HG03280 (cell line): ENCODE data around the gene GATA6.
"Not testable (repeated sequence)": the region's sequence is repeated elsewhere in the genome, so short reads cannot be mapped to it uniquely, and the experiment has no call there.

ENCODE experiments used
- ATAC-seq: cut with Tn5 transposase; IDR thresholded peaks from one replicate; pipeline ENCODE4 v1.9.1; 2021; ENCODE audit warnings: mild to moderate bottlenecking, moderate library complexity; ENCODE audit not compliant: unreplicated experiment

GATA6 gene

DNA sequence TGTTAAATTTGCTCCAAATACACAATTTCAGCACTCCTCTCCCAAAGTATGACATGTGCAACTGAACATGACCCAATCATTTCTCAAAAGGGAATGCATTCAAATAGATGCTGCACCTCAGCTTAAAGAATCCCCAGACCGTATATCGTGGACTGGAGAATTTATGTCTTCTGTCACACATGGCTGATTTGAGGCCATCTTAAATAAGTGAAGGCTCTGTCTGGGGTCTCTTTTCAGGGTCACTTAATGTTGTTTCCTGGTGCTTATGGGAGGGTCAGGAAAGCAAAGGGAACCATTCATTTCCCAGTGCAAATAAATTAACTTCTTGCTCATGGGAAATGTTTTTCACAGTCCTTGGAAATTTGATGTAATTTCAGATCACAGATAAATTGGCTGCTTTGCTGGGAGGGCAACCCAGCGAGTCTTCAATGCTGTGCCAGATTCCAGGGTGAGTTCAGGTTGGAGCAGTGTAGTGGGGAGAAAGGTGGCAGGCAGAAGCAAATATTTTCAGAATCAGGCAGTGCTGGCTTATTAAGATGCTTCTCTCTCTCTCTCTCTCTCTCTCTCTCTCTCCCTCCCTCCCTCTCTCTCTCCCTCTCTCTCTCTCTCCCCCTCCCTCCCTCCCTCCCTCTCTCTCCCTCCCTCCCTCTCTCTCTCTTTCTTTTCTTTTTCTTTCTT is 34.3 kb downstream of the GATA6 start:
- ATAC-seq: no peak

DNA sequence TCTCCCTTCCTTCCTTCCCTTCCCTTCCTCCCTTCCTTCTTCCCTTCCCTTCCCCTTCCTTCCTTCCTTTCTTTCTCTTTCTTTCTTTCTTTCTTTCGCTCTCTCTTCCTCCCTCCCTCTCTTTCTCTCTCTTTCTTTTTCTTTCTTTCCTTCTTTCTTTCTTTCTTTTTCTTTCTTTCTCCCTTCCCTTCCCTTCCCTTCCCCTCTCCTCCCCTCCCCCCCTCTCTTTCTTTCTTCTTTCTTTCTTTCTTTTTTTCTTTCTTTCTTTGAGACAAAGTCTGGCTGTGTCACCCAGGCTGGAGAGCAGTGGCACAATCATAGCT is 34.8 kb downstream of the GATA6 start:
- ATAC-seq: no peak

DNA sequence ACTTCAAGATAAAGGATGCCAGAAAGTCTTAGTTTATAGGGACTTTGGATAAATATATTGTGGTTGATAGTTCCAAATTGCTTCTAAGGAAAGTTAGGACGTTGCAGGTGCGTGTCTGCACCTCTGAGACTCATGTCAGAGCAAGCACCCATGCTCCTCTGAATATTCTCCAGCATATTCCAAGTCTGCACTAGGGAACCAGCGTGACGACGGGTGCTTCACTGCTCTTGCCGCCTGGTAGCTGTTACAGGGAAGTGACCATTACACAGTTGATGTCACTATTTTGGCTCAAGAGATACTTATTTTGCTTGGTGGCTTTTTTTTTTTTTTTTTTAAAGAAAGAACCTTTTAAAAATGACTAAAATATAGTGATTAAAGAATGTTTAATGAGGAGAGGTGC is 35.6 kb downstream of the GATA6 start:
- no peak for ATAC-seq

DNA sequence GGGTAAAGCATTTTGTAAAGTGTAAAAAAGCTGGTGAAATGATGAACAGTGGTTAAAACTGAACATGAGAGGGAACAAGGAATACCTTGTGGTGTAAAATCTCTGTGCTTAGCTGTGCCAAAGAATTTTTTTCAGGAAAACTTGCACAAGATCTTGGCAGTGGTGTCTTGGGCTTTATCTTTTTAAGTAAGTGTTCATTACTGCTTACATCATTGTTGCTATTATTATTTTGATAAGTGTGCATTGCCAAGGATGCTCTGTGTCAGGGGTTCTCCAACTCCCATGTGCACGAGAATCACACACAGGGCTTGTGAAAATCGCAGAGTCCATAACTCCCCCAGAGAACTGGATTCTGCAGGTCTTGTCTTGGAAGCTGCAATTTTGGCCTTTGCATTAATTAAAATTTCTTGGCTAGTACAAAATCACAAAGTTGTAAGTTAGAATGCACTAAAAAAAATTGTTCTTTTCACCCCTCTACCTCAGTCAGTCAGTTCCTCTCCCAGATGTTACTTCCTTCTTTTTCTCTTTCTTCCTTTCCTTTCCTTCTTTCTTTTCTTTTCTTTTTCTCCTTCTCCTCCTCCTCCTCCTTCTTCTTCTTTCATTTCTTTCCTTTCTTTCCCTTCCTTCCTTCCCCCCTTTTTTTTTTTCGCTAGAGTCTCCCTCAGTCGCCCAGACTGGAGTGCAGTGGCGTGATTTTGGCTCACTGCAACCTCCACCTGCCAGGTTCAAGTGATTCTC is 37.8 kb downstream of the GATA6 start:
- no peak for ATAC-seq

DNA sequence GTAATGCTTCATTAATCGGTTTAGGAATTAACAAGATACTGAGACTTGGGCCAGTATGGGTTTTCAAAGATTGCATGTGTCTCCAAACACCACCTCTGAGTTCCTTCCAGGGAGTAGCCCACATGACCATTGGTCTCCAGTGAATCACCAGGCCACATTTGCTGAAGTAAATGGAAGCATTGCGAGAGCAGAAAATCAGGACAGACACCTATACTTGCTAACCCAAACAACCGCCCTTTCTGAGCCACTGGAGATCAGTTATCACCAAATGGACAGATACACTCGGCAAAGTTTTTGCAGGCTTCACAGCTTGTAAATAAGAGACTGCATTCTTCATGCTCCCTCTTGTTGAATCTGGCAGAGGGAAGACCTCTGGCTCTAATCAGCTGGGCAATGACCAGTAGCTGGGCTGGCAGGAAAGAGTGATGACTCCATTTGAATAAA is 40.9 kb downstream of the GATA6 start:
- no peak for ATAC-seq

DNA sequence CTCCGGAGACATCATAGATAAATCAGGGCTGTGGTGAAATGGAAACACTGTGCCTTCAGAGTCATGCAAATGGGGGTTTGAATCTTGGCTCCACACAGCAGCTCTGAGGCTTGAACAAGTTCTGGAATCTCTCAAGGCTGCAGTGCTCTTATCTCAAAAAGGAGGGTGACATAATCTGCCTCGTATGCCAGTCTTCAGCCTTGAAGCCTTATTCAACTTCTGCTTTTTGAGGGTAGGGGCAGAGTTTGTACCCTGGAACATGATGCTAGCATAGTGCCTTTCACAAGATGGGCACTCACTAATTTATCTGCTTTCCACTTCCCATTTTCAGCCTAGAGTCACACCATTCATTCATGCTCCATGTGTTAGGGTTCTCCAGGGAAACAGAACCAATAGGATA is 42.3 kb downstream of the GATA6 start:
- no peak for ATAC-seq

DNA sequence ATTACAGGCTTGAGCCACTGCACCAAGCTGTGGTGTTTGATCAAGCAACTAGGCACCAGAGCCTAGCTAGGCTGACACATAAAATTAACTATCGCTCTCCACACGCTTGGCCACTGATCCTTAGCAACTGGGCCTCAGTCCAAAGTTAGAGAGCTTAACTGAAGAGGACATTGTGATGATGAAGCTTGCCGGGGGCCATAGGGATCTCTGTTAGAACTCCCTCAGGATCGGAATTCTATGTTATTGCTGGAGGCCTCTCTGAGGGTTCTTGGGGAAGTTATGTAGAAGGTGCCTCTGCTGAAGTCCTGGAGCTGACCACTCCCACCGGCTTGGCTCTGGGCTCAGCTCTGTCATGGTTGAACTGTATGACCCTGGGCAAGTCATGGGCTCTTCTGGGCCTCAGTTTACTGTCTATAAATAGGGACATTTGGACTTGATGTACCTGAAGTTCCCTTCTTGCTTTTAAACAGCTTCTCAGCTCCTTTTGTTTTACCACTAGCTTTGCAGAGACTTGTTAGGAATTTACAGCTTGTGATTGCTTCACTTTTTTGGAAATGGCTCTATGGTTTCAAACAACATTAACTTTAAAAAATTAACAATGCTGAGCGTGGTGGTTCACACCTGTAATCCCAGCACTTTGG is 44.1 kb downstream of the GATA6 start:
- no peak for ATAC-seq

DNA sequence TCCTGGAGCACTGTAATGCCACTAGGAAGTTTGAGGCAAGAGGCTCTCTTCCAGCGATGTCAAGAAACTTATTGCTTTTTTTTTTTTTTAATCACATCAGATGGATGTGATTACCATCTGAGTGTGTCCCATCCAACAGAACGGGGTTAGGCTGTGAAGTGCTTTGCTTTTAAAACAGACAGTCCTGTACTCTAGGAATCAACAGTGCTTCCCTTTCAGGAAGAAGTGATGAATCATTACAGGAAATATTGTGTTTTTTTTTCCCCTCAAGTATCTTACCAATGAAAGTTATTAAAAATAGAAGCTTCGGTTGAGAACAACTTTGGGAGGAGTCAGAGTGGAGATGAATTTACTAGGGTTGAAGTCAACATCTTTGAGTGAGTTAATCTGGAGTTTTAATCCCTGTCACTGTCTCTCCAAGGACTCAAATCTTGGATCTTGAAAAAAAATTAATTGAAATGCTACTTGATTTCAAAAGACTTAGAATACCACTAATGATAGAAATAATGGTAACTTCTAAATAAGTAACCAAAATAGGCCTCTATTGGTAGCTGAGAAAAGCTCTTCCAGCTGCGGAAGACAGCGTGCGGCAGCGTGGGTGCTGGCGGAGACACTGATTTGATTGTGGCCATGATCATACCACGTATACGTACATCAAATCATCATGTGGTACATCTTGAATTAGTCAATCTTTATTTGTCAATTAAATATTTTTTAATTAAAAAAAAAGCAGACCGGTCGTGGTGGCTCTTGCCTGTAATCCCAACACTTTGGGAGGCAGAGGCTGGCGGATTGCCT is 45.5 kb downstream of the GATA6 start:
- no peak for ATAC-seq

DNA sequence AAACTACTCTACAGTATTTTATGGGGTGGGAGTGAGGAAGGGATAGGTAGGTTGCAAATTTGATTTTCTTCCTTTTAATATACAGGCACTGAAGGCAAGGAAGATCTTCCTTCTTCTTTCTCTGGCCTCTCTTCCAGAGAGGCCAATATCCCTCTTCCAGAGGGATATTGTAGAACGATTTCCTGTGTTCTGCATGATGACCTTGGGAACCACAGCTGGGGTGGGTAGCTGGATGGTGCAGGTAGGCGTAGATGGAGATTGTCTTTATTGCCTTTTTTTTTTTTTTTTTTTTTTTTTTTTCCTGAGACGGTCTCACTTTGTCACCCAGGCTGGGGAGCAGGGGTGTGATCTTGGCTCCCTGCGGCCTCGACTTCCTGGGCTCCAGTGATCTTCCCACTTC is 49.4 kb downstream of the GATA6 start:
- ATAC-seq: no peak

DNA sequence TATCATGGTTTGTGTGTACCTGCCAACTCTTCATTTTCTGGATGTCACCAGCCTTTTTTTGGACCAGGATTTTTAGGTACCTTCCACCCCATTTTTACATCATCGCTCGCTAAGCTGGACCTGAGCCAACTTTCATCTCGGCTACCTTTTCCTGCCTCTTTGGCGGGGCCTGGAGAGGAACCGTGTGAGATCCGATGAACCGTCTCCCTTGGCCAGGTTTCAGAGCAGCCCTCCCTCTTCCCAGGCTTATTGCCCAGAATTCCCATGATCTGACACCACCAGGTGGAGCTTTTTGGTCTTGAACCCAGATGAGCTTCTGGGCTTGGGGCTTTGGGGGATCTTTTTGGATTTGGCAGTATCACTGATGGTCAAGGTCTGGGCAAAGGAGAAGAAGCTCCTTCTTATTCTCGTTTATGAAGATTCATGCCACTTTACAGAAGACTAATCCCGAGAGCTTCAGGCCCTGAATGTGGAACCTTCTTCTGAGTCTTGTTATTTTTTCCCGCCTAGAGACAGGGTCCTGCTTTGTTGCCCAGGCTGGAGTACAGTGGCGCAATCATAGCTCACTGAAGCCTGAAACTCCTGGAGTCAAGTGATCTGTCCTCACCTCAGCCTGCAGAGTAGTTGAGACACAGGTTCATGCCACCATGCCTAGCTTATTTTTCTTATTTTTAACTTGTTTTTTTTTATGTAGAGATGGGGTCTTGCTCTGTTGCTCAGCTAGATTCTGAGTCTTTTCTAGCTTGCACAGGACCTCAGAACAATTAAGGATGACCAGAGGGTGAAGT is 50.4 kb downstream of the GATA6 start:
- no peak for ATAC-seq

DNA sequence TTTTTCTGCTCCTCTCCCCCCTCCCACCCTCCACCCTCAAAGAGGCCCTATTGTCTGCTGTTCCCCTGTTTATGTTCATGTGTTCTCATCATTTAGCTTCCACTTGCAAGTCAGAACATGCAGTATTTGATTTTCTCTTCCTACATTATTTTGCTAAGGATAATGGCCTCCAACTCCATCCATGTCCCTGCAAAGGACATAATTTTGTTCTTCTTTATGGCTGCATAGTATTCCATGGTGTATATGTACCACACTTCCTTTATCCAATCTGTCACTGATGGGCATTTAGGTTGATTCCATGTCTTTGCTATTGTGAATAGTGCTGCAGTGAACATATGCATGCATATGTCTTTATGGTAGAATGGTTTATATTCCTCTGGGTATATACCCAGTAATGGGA is 51.2 kb downstream of the GATA6 start:
- ATAC-seq: not testable (repeated sequence)

DNA sequence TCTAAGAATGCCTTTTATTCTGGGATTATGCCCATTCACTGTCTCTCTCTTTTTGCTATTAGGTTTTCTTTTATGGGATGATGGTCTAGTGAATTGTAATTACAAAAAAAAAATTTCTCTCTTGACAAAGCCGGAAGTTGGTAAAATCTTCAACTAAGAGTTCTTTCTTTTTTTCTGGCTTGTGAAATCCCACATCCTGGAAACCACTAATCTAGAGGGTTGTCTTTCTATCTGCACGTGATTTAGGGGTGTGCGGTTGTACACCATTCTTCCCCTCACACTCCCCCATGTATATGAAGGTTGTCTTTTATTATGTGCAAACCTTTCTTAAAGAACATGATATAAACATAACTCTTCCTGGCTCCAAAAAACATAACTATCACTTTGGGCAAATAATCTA is 52.0 kb downstream of the GATA6 start:
- ATAC-seq: no peak

DNA sequence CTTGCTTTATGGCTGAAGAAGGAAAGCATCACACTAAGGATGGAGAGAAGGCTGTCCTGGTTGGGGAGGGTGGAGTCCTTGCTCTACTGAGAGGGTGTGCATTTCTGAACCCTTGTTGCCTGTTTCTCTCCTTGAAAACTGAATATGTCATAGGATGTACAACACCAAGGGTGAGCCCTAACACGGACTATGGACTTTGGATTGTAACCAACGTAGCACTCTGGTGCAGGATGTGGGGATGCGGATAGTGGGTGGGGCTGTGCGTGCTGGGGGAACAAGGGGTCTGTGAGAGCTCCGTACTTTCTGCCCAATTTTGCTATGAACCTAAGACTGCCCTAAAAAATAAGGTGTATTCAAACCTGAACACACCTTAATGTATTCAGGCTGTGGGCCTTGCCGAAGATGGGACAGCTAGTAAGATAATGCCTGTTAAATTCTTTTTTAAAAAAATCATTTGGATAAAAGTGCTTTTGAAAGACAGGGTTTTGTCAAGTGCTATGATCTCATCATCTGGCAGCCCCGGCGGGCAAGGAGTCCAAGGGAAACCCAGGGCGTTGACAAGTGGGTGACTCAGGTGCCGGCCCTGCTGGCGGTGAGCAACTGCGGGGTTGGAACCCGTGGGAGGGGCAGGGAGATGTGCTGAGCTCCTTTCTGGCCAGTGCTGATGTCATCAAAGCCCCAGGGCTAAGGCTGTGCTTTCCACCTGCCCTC is 54.0 kb downstream of the GATA6 start:
- ATAC-seq: no peak

DNA sequence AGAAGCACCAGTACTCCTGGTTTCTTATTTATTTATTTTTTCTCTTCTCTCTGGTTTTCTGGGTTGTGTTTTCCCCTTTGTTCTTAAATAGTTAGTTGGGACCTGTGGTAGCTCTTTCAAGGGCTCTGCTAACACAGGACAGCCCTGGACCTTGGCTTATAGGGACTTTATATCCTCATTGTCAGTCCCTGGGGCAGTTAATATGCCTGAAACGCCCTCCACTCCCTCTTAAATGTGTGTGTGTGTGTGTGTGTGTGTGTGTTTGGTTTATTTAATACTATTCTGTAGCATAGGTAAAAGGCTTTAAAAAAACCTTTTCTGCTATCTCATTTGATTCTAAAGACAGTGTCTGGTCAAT is 54.6 kb downstream of the GATA6 start:
- ATAC-seq: no peak

DNA sequence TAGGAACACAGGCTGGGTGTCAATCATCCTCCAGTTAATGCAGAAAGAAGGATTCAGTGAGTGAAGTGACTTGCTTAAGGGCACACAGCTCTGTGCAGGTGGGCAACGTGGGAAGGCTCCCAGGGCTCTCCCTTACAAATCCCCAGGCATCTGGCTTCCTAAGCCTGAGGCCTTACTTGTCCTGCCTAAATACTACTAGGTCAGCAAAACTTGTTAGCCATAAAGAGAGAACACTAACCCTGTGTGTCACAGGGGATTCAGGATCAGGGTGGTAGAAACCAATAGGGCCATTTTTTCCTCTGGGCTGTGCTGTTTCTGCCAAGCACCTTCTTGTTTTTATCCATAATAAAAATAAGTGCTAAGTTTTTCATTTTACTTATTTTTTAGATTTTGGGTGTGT is 55.0 kb downstream of the GATA6 start:
- no peak for ATAC-seq

DNA sequence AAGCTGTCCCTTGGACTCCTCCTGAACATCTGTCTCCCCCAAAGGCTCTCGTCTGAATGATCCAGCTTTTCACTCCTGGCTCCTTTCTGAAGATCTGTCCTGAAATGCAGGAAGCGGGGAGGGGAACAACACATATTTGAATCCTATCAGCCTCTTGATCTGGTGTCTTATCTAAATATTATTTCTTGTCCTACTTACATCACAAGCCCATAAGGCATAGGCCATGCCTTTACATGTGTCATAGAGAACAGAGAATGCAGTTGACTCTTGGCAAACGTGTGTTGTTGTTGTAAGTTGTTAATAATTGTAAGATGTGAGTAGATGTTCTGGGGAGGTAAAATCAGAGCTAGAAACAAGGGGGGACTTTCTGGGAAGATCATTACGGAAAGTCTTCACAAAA is 57.4 kb downstream of the GATA6 start:
- no peak for ATAC-seq

DNA sequence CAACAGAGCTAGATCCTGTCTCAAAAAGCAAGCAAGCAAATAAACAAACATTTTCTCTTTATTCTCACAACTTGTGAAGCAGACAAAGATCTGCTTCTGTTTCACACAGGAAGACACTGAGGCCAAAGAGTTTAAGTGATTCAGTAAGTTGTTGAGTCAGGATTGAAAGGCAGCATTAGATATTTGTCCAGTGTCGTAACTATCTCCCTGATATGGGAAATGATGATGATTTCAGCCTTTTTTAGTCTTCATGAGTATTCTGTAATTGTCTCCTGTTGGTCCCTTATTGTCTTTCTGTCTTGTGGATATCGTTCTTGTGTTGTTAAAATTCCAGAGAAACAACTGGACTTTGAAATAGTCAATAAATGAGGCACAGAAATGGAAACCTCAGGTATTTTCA is 59.6 kb downstream of the GATA6 start:
- ATAC-seq: no peak

DNA sequence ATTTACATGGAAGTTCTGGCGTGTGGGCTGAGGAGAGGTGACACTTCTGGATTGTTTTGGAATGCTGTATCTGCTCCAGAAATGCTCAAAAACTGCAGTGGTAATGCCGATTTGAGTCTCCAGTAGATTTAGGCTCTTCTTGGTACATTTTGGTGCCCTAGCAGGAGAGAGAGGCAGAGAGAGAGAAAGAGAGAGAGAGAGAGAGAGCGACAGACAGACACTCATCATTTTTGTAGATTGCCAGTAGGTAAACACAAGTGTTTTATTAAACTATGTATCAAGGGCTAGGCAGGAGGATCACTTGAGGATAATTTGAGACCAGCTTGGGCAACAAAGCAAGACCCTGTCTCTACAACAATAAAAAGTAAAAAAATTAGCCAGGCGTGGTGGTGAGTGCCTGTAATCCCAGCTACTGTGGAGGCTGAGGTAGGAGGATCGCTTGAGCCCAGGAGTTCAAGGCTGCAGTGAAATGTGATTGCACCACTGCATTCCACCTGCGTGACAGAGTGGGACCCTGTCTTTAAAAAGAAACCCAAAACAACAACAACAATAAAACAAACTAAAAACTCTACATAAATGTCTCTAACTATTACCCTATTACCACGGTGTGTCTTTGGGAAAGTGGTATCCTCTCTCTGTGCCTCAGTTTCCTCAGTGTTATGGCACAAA is 60.2 kb downstream of the GATA6 start:
- ATAC-seq: no peak

DNA sequence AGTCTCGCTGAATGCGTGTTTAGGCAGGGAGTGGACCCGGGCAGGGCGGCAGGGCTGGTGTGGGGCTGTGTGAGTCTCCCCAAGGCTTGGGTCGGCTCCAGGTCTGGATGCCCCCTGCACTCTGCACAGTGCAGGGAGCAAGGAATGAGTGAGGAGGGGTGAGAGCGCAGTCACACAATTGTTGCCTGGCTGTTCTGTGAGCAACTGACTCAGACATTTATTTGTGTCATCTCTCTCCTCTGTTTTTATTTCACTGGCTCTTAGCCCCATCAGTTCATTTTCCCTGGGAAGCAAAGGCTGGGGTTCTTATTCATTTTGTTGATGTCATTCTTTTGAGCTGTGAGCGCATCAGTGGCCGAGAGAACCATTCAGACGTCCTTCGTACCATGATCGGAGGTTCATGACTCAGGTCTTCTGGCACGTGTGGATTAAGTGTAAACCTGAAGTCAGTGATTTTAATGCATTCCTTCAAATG is 61.1 kb downstream of the GATA6 start:
- no peak for ATAC-seq

DNA sequence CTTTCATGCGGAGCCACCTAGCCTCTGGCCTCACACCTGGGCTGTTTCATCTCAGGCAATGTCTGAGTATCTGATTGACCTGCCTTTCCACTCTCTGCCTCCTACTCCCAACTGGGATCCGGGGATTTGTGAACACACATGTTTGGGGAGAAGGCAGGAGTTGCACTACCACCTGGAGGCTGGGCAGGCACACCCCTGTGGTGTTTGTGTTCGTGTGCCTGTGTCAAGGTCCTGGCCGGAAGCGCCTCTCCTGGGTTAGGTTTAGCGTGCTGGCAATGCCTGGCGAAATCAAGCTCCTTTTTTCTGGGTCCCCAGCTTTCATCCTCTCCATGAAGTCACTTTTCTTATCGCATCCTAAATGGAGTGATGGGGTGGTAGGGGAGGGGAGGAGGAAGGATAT is 63.9 kb downstream of the GATA6 start:
- ATAC-seq: no peak
